ENCODE data around the gene PPIL1.

The PPIL1 gene

GRCh38 chr6:36853325-36853724 is 21.3 kb downstream of the PPIL1 start:
- DNase-seq: no peak

- DNase-seq: no peak
These were observed 22.0 kb downstream of the PPIL1 start for GRCh38 chr6:36852481-36853147.

- no peak for DNase-seq
These were observed 23.0 kb downstream of the PPIL1 start for GRCh38 chr6:36851626-36852025.

GRCh38 chr6:36851149-36851614 is 23.4 kb downstream of the PPIL1 start:
- peak; percentile 86 for DNase-seq

GRCh38 chr6:36850021-36850420 is 24.6 kb downstream of the PPIL1 start:
- no peak for DNase-seq

- peak; percentile 86 for DNase-seq
These were observed 25.8 kb downstream of the PPIL1 start for GRCh38 chr6:36848658-36849441.

GRCh38 chr6:36847991-36848390 is 26.6 kb downstream of the PPIL1 start:
- peak; percentile 10 for DNase-seq

GRCh38 chr6:36847152-36847551 is 27.5 kb downstream of the PPIL1 start:
- DNase-seq: no peak

- no peak for DNase-seq
These were observed 29.4 kb downstream of the PPIL1 start for GRCh38 chr6:36845233-36845632.

- DNase-seq: no peak
These were observed 30.1 kb downstream of the PPIL1 start for GRCh38 chr6:36844232-36845170.

GRCh38 chr6:36843170-36843569 is 31.4 kb downstream of the PPIL1 start:
- DNase-seq: no peak

- DNase-seq: no peak
These were observed 32.8 kb downstream of the PPIL1 start for GRCh38 chr6:36841756-36842155.

GRCh38 chr6:36840432-36841403 is 33.9 kb downstream of the PPIL1 start:
- peak; percentile 71 for DNase-seq

GRCh38 chr6:36839749-36840431 is 34.7 kb downstream of the PPIL1 start:
- DNase-seq: peak; percentile 68

GRCh38 chr6:36838896-36839748 is 35.5 kb downstream of the PPIL1 start, which contains the start of gene CPNE5:
TSS of gene CPNE5 (minus strand) at chr6:36839444. CDS start at chr6:36839377, 67 bp downstream.
- DNase-seq: peak; percentile 61

- peak; percentile 21 for DNase-seq
These were observed 36.9 kb downstream of the PPIL1 start for GRCh38 chr6:36837686-36838085.

- DNase-seq: no peak
These were observed 37.6 kb downstream of the PPIL1 start for GRCh38 chr6:36837022-36837339.

GRCh38 chr6:36836111-36837021 is 38.2 kb downstream of the PPIL1 start:
- peak; percentile 18 for DNase-seq
